Measurements from ENCODE around the gene CHRNA5. TPM values are rescaled to one million over a fixed set of nuclear protein-coding genes. Genes with fewer than 3 reads are reported as not detected.

The CHRNA5 gene
- total and polyA plus RNA-seq, 9 of the 15 experiments (the other 6 are each of a cell fraction or from before 2014, with no cell fraction given): 2.8 to 16.1 (median 11.4) TPM

DNA sequence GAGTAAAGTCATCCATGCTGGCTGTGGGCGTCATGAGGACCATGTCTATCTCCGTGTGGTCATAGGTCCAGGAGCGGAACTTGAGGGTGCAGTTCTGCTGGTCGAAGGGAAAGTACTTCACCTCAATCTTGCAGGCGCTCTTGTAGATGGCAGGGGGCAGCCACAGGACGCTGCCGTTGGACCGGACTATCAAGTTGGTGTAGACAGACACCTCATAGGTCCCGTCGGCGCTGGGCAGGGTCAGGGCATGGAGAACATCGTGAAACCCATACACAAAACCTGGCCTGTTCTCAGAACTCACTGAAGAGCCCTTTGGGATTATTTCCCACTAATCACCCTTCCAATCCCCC is 64.4 kb downstream of the CHRNA5 start:
- no peaks in the 10 kb centered on the region for H3K79me2 ChIP-seq (ENCODE audit: control insufficient read depth, insufficient read depth, low read length)
- under 1% methylated on average over 12 of the region's 12 CpGs for WGBS (ENCODE audit: insufficient coverage, low coverage, missing lambda C conversion rate)
- H3K9ac ChIP-seq (ENCODE audit: insufficient read depth in 1 of 2, low read depth in 2 of 2, low read length in 2 of 2): no peak overlapping the region
- no peak overlapping the region for H3K4me2 ChIP-seq (ENCODE audit: insufficient read depth, low read length)
- no peaks in the 10 kb centered on the region for H3K9me3 ChIP-seq (replicated peaks; ENCODE audit: control insufficient read depth, insufficient read depth, low read depth, low read length)
- intact Hi-C loops (cut with micrococcal nuclease): no loop called here
- H3K9me1 ChIP-seq (ENCODE audit: control insufficient read depth, insufficient read depth, low read length): no peaks in the 10 kb centered on the region
- FAIRE-seq: no peak
- no peak for TF ChIP-seq NCOA2 (IDR thresholded peaks at IDR 0.05; ENCODE audit: partially characterized antibody in 2 of 2)
- TF ChIP-seq KLF1 (tag; IDR thresholded peaks at IDR 0.05): no peak
- TF ChIP-seq, protein P1, sequence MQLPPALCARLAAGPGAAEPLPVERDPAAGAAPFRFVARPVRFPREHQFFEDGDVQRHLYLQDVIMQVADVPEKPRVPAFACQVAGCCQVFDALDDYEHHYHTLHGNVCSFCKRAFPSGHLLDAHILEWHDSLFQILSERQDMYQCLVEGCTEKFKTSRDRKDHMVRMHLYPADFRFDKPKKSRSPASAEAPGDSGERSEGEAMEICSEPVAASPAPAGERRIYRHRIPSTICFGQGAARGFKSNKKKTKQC (CRISPR knock-in tag; IDR thresholded peaks at IDR 0.05): no peak
- no peak for TF ChIP-seq C11orf30 (IDR thresholded peaks at IDR 0.05; ENCODE audit: low read depth)
- no peak for TF ChIP-seq MTA3 (IDR thresholded peaks at IDR 0.05; ENCODE audit: borderline replicate concordance)
- TF ChIP-seq DPF2 (IDR thresholded peaks at IDR 0.05): no peak
- no peak for TF ChIP-seq ZNF57 (CRISPR knock-in tag; IDR thresholded peaks at IDR 0.05)
- TF ChIP-seq CSDE1 (IDR thresholded peaks at IDR 0.05): no peak
- no peak for TF ChIP-seq ZNF644 (tag; IDR thresholded peaks at IDR 0.05; ENCODE audit: low read depth)
- TF ChIP-seq, protein P2, sequence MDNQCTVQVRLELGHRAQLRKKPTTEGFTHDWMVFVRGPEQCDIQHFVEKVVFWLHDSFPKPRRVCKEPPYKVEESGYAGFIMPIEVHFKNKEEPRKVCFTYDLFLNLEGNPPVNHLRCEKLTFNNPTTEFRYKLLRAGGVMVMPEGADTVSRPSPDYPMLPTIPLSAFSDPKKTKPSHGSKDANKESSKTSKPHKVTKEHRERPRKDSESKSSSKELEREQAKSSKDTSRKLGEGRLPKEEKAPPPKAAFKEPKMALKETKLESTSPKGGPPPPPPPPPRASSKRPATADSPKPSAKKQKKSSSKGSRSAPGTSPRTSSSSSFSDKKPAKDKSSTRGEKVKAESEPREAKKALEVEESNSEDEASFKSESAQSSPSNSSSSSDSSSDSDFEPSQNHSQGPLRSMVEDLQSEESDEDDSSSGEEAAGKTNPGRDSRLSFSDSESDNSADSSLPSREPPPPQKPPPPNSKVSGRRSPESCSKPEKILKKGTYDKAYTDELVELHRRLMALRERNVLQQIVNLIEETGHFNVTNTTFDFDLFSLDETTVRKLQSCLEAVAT (IDR thresholded peaks at IDR 0.05): no peak
- TF ChIP-seq RB1 (IDR thresholded peaks at IDR 0.05; ENCODE audit: low read depth): no peak
- TF ChIP-seq, protein P3, sequence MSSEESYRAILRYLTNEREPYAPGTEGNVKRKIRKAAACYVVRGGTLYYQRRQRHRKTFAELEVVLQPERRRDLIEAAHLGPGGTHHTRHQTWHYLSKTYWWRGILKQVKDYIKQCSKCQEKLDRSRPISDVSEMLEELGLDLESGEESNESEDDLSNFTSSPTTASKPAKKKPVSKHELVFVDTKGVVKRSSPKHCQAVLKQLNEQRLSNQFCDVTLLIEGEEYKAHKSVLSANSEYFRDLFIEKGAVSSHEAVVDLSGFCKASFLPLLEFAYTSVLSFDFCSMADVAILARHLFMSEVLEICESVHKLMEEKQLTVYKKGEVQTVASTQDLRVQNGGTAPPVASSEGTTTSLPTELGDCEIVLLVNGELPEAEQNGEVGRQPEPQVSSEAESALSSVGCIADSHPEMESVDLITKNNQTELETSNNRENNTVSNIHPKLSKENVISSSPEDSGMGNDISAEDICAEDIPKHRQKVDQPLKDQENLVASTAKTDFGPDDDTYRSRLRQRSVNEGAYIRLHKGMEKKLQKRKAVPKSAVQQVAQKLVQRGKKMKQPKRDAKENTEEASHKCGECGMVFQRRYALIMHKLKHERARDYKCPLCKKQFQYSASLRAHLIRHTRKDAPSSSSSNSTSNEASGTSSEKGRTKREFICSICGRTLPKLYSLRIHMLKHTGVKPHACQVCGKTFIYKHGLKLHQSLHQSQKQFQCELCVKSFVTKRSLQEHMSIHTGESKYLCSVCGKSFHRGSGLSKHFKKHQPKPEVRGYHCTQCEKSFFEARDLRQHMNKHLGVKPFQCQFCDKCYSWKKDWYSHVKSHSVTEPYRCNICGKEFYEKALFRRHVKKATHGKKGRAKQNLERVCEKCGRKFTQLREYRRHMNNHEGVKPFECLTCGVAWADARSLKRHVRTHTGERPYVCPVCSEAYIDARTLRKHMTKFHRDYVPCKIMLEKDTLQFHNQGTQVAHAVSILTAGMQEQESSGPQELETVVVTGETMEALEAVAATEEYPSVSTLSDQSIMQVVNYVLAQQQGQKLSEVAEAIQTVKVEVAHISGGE (CRISPR knock-in tag; IDR thresholded peaks at IDR 0.05): no peak
- BruUV-seq (replicated peaks): no TSS peak
- H3K27ac ChIP-seq (ENCODE audit: extremely low read depth, low read depth, low read length): no peak overlapping the region
- H3K4me3 ChIP-seq: no peak overlapping the region
- POLR2A ChIA-PET: no interaction called here
- no peaks in the 10 kb centered on the region for H3K36me3 ChIP-seq (ENCODE audit: control insufficient read depth, insufficient read depth, low read length)
- in situ Hi-C loops (cut with MboI): no loop called here
- no peak overlapping the region for H2AFZ ChIP-seq (ENCODE audit: low read depth, low read length)
- DNase-seq (ENCODE audit: extremely low read depth in 1 of 4, low spot score in 3 of 4): no peak
- no peak for ATAC-seq
- H3K27me3 ChIP-seq (ENCODE audit: control insufficient read depth in 2 of 2, insufficient read depth in 2 of 2, low read length in 2 of 2): peaks cover 41 to 66% of the 10 kb centered on the region in 2 experiments
- no peaks in the 10 kb centered on the region for H3K4me1 ChIP-seq (replicated peaks in 1 of 2; ENCODE audit: control insufficient read depth in 2 of 2, insufficient read depth in 2 of 2, low read length in 2 of 2)
- CTCF ChIA-PET (ENCODE audit: low intra/inter-chr PET ratio): no interaction called here
- H4K20me1 ChIP-seq (replicated peaks; ENCODE audit: control insufficient read depth, insufficient read depth, low read length): 0 out of 2 replicates have a peak, but pooled peaks cover 5% of the 10 kb centered on the region

Measured in K562 (cell line).